HG02885 (cell line): ENCODE results near the gene MEIS2.

ENCODE experiments used
- ATAC-seq: cut with Tn5 transposase; IDR thresholded peaks from one replicate; pipeline ENCODE4 v1.9.1; 2021; ENCODE audit warnings: mild to moderate bottlenecking; ENCODE audit not compliant: unreplicated experiment, poor library complexity

The MEIS2 gene

DNA sequence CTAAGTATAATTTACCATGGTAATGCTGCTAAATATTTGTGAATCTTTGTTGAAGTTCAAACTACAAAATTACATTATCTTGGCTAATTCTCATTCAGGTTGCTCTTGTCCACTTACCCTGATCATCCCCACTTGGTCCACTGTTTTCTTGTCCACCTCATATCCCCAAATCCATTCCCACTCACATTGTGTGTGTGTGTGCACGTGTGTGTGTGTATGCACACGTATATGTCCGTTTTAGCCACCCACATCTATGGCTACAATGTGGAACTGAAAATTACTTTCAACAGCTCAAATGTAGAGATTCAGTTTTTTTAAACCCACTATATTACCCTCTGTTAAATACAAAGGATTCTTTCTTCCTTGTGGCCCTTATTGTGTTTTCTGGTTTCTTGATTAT lies 15.2 kb upstream of the MEIS2 start:
- no peak for ATAC-seq

GRCh38 chr15:37112971-37113670 lies 12.8 kb upstream of the MEIS2 start:
- ATAC-seq, result no peak

GRCh38 chr15:37112171-37112570 lies 11.8 kb upstream of the MEIS2 start:
- ATAC-seq, result no peak

DNA sequence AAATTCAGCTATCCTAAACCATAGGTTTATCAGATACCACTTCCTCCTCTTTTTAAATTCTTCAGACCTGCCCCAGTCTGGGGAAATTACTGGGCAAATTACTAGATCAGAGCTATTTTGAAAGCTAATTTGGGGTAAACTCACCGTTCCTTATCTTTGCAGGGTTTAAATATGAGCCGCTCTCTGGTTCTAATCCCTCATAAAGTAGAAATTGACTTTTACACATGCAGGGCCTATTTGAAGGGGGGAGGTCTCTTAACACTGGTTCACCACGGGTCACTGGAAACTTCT lies 11.0 kb upstream of the MEIS2 start:
- no peak for ATAC-seq

GRCh38 chr15:37109872-37110572 lies 9.7 kb upstream of the MEIS2 start:
- no peak for ATAC-seq

DNA sequence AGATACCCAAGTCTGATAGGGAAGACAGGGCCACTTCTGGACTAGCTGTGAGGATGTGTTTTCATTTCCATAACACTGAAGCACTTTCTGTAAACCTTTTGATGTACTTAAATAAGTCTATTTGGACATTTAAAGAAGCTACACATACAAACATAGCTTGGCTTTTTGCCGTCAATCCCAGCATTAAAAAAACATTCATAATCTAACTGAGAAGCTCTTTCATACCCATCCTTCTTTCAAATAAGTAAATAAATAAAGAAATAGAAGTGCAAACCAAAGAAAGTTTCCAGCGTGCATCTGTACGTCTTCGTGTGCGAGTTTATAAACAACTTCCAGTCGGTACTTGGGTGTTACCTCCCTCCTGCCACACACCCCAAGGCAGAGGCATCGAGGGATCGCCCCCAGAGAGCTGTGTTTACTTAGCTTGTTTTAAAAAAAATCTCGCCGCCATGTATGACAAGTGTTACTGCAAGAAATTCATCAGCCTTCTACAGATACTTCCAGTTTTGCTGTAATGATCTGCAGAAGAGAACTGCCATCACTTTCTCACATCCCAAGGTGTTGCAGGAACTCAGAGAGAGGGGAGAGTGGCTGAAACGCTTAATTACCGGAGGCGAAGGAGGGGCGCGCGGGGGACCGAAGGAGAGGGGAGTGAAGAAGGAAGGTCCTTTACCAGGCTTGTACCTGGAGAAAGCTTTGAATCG lies 9.0 kb upstream of the MEIS2 start:
- ATAC-seq, result no peak

DNA sequence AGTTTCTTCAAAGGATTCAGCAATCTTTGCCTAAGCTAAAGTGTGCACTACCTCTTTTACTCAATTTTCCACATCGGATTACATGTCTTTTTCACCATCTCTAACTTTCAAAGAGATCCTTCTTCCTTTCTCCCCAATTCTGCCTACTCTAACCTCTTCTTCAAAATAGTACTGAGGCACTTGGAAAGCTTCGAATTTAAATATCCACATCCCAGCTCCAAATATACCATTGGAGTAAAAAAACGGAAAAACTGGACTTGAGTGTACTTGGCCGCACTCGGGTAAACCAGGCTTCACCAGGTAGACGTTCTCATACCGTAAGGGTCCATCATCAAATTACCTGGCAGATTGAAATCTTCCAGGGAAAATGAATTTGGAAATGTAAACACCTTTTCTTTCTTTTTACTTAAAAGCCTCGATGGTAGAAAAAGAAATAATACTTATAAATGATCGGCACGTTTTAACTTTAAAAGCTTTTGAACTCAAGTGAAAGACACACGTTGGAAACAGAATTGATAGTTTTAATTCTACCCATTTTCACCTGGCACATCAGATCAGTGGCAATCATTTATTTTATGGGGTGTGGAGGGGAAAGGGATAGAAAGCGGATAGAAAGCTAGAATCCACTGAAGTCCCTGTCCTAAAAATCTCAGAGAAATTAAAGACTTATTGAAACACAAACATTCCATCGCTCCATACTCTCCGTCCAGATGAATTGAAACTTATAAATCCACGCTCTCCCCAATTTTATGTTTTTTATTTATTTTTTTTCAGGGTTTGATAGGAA lies 8.2 kb upstream of the MEIS2 start:
- ATAC-seq, result no peak

DNA sequence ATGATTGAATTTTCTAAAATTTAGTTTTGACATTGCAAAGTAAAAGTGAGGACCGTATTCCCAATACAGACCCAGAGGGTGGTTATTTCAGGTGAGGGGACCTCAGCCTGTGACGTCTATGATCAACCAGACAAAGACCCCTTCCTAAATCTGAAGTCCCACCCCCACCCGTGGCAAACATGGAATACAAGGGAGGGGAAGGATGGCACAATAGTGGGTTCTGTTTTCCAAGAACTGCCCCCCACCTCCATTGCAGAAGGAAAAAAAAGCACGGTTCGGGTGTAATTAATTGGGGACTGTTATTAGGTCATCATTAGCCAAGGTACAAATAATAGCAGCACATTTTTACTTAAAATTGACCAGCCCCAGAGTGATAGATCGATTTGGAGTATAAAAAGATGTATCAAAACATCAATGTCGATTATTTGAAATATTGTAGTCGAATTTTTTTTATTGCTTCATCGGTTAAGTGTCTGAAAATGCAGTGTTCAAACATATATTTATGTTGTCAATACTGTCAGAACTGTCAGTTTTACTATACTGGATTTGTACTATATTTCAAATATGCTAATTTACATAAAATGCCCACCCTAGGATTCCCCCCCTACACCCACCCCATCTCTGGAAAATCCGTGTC lies 7.5 kb upstream of the MEIS2 start:
- ATAC-seq, result no peak

- no peak for ATAC-seq
Measured at GRCh38 chr15:37107071-37107743, 6.9 kb upstream of the MEIS2 start.

DNA sequence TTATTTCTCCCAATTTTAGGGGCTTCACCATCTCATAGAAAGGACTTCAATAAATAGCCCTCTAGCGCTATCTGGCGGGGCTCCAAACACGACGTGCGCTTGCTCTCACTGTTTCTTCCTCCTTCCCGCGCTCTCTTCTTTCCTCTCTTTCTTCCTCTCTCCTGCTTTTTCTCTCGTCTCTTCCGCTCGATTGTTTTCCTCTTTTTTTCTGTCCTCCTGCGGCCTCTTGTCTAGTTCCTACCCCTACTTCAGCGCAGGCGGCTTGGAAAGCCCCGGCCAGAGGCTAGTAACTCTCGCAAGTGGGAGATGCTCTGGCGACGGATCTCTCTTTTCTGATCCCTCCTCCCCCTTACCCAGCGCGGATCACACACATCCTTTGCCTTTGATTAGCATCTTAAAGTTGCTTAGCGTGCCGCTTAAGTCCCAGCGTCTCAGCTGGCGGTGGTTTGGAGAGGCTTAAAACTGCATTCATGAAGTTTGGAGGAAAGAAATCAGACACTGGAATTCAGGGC lies 6.2 kb upstream of the MEIS2 start:
- ATAC-seq, result peak; percentile 34

- no peak for ATAC-seq
Measured at GRCh38 chr15:37105889-37106288, 5.5 kb upstream of the MEIS2 start.

DNA sequence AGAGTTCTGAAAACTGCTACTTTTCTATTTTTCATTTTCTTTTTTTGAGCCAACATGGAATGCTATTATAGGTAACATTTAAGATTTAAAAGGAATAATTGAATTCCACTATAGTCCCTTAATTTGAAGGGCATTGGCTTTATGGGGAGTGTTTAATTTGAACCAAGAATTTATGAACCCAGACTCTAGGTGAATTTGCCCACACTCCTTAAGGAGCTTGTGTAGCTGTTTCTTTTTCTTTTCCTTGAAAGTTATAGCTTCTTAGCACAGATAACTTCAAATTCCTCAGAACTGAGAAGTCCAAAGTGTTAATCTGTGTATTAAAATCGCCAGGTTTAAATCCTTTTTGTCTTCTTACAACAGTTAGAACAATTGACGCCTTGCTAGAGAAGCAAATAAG lies 4.7 kb upstream of the MEIS2 start:
- ATAC-seq, result no peak

- no peak for ATAC-seq
Measured at GRCh38 chr15:37104424-37104981, 4.2 kb upstream of the MEIS2 start.

DNA sequence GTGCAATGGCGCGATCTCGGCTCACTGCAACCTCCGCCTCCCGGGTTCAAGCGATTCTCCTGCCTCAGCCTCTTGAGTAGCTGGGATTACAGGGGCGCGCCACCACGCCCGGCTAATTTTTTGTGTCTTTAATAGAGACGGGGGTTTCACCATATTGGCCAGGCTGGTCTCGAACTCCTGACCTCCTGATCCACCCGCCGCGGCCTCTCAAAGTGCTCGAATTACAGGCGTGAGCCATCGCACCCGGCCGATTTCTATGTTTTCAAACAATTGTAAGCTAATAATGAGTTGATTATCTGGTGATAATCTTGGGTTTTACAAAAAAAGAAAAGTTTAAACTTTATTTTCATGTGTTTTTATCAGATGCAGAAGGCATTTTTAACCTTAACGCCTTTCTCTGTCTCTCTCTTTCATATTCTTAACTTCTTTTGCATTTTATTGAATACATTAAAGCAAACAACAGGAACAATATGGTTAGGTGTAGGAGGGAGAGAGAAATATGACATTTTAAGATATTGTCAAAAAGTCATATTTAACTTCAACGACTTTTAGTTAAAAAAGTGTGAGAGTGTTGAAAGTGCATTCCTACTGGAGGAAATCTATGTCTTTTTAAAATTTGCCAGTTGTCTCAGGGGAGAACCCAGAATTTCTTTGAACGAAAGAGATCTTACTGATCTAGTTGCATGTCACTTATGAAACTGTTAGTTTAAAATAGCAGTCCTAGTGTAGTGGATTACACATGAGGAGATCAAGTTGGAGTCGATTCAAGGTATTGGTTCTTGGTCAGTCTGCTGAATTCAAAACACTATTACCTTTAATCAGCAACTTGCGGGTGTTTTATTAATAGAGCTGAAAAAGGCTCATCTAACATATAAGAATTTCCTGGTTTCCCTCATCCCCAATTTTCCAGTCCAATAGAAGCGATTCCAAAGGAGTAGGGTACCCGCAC lies 3.4 kb upstream of the MEIS2 start:
- ATAC-seq, result no peak

DNA sequence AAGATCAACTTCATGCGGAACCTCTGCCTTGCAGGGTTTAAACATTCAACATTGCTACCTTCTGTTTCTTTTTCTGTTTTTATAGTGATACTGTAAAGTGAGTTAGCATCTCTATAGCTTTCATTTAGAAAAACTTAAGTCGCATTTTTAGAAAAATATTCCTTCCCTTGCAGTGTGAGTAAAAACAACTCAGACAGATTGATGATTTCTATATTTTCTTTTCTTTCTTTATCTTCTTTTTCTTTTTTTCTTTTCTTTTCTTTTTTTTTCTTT lies 2.8 kb upstream of the MEIS2 start:
- ATAC-seq, result no peak

DNA sequence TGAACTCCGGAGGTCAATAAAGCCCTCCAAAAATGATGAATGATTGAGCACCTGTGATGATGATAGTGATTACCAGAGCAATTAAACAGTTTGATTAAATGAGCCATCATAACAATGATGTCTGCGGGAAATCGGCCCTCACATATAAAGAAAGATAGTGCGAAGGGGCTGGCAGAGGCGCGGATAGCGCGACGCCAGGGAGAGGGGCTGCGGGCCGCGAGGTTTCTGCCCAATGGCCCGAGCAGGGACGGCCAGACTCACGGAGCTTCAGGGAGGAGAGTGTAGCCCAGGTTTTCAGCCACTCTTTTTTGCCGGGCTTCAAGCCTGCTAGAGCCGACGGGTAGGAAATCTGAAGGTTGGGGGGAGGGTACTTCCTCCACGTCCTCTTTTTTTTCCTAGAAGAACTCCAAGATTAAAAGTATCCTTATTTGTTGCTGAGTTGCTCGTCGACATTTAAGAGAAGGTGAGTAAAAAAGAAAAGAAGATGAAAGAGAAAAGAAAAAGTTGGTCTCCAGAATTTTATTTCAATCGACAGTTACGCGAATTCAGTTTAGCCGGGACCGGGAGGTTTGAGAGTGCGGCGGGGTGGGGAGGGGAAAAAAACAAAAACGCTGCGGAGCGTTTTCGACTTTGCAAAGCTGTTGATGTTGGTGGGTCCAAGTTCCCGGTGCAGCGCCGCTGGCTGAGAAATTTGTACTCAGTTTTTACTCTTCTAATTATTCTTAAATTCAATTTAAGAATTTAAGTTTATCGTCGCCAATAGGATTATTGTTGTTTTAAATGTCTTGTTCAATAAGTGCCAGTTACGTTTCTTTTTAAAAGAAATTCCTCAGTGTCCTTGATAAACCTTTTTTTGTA lies 2.2 kb upstream of the MEIS2 start:
- no peak for ATAC-seq

- ATAC-seq, result no peak
Measured at GRCh38 chr15:37101980-37102304, 1.6 kb upstream of the MEIS2 start.

- ATAC-seq, result peak; percentile 13
Measured at GRCh38 chr15:37100966-37101215, 542 bp upstream of the MEIS2 start.
